NCI-H774 (cell line): Measurements from ENCODE around the gene PHF19.

Source experiments
- DNase-seq: peaks from one replicate; lab custom pipeline; 2025; lab: John Stamatoyannopoulos, UW

PHF19 gene

DNA sequence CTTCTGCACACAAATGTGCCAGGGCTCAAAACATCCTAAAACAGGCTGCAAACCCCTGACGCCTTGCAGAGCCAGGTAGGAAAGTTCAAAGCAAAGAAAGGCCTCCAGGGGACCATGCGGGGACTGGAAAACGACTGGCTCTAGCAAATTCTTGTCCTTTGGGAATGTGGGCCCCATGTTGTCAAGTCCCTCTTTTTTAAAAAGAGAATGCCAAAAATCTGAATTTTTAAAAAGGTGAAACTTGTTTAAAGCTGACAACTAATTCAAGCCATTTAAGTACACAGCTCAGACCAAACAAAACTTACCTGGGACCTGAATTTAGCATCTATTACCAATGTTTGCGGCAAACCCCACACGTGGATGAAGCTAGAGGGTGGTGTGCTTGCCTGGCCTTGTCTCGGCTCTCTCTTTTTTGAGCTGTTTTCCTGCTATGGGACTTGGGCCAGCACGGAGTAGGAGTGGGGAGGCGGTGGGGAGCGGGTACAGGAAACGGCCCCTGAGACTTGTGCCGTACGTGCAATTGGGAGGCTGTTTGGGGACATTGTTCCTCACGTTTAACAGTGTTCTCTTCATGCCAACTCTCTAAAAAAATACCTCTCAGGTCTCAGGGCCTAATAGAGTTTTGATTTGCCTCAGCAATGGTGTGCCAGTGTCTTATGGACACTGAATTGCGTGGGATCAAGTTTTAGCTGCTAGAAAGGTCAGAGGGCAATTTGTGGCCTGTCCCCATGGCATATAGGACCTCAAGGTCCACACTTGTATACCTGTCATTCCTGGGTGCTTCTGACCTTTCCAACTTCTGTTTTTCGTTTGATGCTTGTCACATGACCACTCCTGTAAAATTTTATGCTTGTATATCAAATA is 15.1 kb upstream of the PHF19 start:
- DNase-seq: no peak

GRCh38 chr9:120891245-120891883 is 14.4 kb upstream of the PHF19 start:
- DNase-seq: no peak

DNA sequence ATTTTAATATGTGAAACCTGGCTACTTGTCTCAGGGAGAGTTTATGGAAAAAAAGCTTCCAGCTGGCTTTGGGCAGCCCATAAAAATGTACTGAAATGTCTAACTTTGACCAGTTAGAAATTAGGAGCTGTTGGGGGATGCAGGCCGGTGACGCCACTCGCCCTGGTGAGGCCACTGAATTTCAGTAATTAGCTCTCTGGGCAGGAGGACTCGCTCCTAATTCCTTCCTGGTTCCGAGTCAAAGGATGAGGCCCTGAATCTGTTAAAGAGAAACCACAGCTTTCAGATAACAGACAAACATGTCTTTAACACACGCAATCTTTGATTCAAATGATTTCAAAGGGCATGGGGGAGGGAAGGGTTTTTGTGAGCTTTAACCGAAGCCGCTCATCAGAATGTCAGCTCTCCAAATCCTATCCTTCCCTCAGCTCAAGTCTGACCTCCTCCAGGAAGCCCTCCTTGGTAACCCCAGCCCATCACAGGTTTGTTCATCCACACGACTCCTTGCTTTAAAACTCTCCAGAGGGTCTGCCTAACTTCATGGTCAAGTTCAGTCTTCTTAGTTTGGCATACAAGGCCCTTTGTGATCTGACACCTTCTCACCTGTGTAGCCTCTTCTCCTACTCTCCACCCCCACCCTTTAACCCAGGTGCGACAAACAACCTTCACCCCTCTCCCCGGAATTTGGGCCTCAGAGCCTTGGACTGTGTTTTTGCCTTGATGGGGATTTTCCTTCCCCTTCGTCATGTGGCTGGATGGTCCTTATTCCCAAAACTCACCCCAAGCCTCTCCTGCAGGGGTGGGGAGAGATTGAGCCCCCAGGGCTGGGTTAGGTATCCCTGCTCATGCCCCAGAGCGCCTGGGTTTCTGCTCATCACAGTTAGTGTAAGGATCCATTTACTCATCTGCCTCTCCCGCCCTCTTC is 13.6 kb upstream of the PHF19 start:
- peak; percentile 17 for DNase-seq

- peak; percentile 32 for DNase-seq
Measured at GRCh38 chr9:120889606-120890271, 12.8 kb upstream of the PHF19 start.

GRCh38 chr9:120888626-120889025 is 11.6 kb upstream of the PHF19 start:
- no peak for DNase-seq

DNA sequence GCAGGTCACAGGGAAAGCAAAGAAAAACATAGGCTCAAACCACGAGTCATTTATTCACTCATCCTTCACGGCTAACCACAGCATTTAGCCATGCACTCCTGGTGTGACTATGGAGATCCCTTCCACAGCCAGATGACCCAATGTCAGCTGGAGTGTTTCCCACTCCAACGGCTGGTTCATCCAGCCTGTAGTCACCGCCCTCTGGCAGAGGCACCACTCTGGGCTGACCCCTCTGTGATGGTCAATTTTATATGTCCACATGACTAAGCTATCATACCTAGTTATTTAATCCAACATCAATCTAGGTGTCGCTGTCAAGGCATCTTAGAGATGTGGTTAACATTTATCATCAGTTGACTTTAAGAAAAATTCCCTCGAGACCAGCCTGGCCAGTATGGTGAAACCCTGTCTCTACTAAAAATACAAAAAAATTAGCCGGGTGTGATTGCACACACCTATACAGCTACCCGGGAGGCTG is 9.5 kb upstream of the PHF19 start:
- DNase-seq: no peak

GRCh38 chr9:120885958-120886357 is 9.0 kb upstream of the PHF19 start:
- no peak for DNase-seq

GRCh38 chr9:120885457-120885856 is 8.5 kb upstream of the PHF19 start:
- no peak for DNase-seq

DNA sequence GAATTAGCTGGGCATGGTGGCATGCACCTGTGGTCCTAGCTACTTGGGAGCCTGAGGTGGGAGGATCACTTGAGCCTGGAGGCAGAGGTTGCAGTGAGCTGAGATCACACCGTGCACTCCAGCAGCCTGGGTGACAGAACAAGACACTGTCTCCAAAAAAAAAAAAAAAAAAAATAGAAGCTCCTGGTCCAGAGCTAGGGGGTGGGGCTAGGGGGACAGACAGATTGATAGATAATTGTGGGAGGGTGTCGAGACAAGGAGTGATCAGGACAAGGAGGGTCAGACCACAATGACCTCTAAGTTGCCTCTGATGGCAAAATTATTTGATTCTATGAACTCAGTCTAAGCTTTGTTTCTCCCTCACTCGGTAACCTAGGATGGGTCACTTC is 6.6 kb upstream of the PHF19 start:
- no peak for DNase-seq

DNA sequence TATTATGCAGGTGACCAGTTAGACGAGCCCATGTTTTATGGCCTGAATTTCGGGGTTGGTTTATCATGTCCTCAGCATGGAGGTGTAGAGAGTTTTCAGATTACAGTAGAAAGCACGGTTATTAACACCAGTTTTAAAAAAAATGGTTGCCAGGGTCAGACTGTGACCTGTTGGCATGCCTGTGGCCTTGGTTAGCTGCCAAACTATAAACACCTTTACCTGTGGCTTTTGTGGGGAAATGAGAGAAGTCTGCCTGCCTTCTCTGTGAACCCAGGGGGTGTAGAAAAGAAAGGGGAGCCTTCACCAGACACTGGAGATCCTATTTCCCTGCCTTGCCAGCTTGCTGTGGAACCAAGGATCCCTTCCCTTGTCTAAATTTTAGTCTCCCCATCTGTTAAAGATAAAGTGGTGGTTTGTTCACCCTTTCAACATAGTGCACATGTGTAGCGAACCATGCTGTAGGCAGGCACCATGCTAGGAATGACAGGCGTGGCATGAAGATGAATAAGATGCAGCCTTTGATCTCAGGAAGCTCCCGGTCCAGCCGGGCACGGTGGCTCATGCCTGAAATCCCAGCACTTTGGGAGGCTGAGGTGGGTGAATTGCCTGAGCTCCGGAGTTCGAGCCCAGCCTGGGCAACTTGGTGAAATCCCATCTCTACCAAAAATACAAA is 6.1 kb upstream of the PHF19 start:
- DNase-seq: no peak

DNA sequence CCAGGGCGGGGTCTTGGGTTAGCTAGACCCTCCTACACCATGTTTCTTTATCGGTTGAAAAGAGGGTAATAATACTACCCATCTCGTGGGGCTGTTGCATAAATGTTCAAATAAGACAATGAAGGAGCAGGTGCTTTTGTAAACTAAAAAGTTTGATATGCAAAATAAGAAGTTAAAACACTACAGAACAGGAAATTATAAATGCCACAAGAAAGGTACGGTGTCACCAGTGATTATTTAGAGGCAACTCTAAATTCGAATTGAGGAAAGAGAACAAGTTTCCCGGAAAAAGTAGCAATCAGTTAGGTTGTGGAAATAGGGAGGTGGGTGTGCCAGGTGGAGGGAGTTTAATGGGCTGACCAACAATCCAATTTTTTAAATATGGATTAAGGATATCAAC is 2.5 kb upstream of the PHF19 start:
- DNase-seq: no peak

DNA sequence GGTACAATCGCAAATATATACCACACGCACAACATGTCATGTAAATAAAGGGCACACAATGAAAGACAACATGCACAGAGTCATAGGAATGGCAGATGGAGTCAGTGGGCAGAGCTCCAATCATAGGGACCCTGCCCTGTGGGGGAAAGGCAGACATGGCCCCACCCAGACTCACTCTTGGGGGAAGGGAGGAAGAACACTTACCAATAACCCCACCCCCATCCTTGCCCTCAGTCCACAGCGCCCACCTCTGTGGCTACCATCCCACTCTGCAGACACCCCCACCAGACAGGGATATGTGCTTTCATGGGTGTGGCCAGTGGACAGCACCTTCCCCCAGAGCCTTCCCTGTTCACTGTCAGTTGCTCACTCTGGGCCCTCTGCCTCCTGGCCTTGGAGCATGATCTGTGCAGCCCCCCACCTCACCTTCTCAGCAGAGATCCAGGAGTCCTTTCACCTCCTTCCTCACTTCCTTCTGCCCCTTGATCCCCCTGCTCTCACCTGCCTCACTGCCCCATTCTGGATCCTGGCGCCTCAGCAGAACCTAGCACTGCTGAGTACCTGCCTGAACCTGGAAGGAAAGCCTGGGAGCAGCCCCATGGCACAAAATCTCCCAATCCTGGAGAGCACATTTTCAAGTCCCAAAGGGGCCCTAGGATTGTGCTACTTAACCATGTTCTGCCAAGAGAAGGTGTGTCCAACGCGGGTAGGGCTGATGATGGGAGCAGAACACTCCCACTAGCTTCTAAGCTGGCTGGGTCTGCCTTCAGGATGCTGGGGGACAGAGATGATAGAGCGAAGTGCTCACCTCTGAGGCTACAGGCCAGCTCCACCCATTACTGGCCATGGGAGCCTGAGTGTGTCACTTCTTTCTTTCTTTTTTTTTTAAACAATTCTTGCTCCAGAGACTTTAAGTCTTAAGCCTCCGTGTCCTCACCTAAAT is 1.5 kb upstream of the PHF19 start:
- DNase-seq: peak; percentile 44

- DNase-seq: peak; percentile 92
Measured at GRCh38 chr9:120877276-120878034, 467 bp upstream of the PHF19 start.

DNA sequence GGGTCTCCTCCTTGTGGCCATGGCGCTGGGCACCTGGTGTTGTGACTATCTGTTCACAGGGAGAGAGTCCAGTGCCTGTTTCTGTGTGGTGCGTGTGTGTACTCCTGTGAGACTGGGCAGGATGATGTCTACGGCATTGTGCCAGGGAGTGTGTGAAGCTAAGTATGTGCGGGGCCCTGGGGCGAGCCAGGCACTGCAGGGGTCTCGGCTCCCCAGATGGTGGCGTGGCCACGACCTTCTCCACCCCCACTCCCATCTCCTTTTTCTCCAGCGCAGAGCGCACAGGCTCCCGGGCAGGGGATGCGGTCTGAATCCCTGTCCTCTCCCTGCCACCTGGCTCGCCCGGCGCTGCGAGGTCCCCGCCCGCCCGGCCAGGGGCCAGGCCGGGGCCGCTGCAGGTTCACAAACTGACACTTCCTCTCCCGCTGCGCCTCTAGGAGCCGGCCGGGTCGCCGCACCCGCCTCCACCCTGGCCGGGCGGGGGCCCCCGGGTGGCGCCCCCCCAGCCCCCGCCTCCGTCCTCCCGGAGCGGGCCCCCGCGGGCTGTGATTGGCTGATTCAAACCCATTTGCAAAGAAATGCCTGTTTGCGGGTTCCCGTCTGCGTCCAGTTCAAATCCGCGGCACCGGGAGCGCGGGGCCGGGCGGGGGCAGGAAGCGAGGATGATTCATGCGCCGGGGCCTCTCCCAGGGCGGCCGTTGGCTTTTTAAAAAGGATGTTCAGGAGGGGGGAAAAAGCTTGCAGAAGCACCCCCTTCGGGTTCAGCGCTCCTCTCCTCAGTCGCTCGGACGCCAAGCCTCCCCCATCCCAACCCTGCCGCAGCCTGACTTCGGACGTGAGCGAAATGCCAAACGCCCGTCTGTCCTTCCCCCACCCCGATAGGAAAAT is 790 bp downstream of the PHF19 start:
- DNase-seq: peak; percentile 97

DNA sequence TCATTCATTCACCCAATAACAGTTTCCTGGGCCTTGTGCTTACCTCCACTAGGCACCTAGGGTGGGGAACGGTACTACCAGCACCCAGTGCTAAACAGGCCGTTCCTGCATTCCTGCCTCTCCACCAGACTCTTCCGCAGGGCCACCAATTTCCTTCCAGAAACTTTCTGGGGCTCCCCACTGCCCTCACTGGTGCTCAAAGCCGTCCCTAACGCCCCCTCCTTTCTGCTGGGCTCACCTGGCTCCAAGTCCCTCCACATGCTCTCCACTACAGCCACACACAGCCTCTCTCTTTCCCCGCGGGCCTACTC is 1.4 kb downstream of the PHF19 start:
- DNase-seq: no peak

GRCh38 chr9:120875195-120875565 is 1.8 kb downstream of the PHF19 start:
- no peak for DNase-seq

DNA sequence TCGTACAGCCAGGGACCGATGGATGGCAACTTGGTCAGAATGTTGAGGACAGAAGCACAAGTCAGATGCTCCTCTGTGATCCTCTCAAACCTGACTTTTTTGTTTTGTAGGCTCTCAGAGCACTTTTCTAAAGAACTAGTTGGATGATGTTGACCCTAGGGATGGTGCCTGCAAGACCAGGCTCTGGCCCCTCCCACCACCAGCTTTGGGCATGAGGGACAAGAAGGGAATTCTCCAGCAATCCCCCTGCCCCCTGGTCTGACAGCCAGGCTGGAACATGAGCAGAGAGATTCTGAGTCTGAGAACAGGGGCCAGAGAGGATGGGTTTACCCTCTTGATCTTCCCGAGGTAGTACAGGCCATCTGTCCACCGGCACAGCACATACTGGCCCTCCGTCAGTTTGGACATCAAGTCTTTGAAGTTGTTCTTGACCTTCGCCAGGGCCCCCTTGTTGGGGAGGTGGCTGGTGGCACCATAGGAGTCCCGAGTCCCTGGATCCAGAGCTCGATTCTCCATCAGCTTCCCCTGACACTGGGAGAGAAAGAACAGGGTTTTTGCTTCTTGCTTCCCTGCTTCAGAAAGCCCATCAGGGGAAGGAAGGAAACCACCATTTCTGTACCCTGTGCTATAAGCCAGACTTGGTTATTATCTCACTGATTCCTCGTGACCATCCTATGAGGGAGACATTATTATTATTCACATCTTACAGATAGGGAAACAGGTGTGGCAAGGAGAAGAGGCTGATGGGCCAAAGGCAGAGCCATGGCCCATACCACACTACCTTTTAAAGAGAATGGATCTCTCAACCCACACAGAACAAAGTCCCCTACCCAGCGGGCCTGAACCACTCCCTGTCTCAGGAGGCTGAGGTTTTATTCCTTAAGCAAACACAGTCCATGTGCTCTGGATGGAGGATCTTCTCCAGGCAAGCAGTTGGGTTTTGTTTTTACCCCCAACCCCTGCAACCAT is 2.5 kb downstream of the PHF19 start:
- DNase-seq: no peak
